Body of pancreas (tissue), 4 donors: ENCODE data around the gene DNAH7. TPM values are rescaled to one million over a fixed set of nuclear protein-coding genes. Genes with fewer than 3 reads are reported as not detected.

Source experiments
- ATAC-seq: fragments of 150-250 bp; one replicate; pipeline ENCODE4 v1.9.1; 2016
- DNase-seq, 4 donors: peaks; one replicate each; pipeline ENCODE4 v3.0.0-alpha.2; 2019
- H3K27ac ChIP-seq, 4 donors: fragments of 200-600 bp; sonication (generic); 1 replicate in 3 of 4; 2 replicates in 1 of 4; pipeline versions ENCODE4 v1.5.1 to v1.6.1; 2016 to 2019; ENCODE audit warnings: mild to moderate bottlenecking in 1 of 4, mixed read lengths in 1 of 4, moderate library complexity in 1 of 4
- H3K27me3 ChIP-seq, 2 donors: fragments of 200-600 bp; sonication (generic); one replicate each; pipeline ENCODE4 v1.6.0; 2016; ENCODE audit warnings: mild to moderate bottlenecking in 1 of 2
- H3K36me3 ChIP-seq, 2 donors: fragments of 200-600 bp; sonication (generic); replicated peaks in 1 of 2; 2 replicates each; pipeline ENCODE4 v1.5.1; 2016; ENCODE audit warnings: low read depth in 2 of 2; ENCODE audit not compliant: insufficient read depth in 1 of 2
- H3K4me1 ChIP-seq: fragments of 200-600 bp; sonication (generic); one replicate; pipeline ENCODE4 v1.6.0; 2016
- H3K4me3 ChIP-seq, 2 donors: fragments of 200-600 bp; sonication (generic); 1 replicate in 1 of 2; 2 replicates in 1 of 2; pipeline ENCODE4 v1.5.1; 2016 to 2019
- H3K9me3 ChIP-seq, 3 donors: fragments of 200-600 bp; sonication (generic); 1 replicate in 2 of 3; 2 replicates in 1 of 3; pipeline ENCODE4 v1.5.1; 2016
- CTCF ChIP-seq, 7 experiments: fragments of 450-650 bp in 4 of 7; fragments of 200-600 bp in 3 of 7; sonication (generic) in 3 of 7; IDR thresholded peaks; one replicate each; pipeline ENCODE4 v1.5.1; 2016 to 2019; ENCODE audit warnings: antibody characterized with exemption in 7 of 7
- POLR2A ChIP-seq, 3 donors: fragments of 450-650 bp; IDR thresholded peaks; one replicate each; pipeline ENCODE4 v1.6.1; 2016; ENCODE audit warnings: antibody characterized with exemption in 3 of 3, mild to moderate bottlenecking in 2 of 3
- WGBS, 2 donors: methylation state at CpG; one replicate each; pipeline ENCODE4 v1.1.5; 2017; 5-methylcytosine and 5-hydroxymethylcytosine counted together
- intact Hi-C: fragments of 100-400 bp; cut with DNase I; formaldehyde crosslinking; loops from one replicate; pipeline ENCODE4 v1.15.1; 2023
- total RNA-seq, 2 donors: library from RNA; depleted of rRNA; stranded (reverse); fragments of >200 nt; gene quantifications; one replicate each; pipeline ENCODE4 v1.1.0, GENCODE V29; 2016

Gene DNAH7
- total RNA-seq, 2 donors from 2014 or later = 7.8 to 11.2 TPM

- Histone ChIP-seq H3K27me3 (no peaks in the 10 kb centered on the region), H3K36me3 (no peaks in the 10 kb centered on the region), H3K9me3 (no peaks in the 10 kb centered on the region), H3K4me1 (no peaks in the 10 kb centered on the region), H3K27ac (no peak overlapping the region), H3K4me3 (no peak overlapping the region)
- WGBS, 2 donors = 77 to 89% methylated on average over 2 of the region's 2 CpGs
- DNase-seq (no peak), ATAC-seq (no peak)
- intact Hi-C loops = no loop called here
- TF ChIP-seq POLR2A (IDR thresholded peaks at IDR 0.05) (no peak), CTCF (IDR thresholded peaks at IDR 0.05) (no peak)
Measured at GRCh38 chr2:195779491-195779890, 289.1 kb downstream of the DNAH7 start.

DNA sequence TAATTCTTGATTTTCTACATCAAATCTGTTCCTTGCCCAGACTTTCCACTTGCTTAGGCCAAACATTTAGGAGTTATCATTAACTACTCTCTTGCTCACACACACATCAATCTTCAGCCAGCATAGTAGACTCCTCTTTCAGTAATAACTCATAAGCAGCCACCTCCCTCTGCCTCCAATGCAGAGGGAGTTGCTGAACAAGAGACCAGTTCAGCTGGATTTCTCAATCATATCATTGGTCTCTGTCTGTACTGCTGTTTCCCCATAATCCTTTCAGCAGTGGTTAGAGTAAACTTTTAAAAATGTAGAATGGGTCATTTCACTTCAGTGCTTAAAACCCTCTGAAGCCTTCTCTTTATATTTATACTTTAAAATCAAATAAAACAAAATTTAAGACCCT is 298.7 kb downstream of the DNAH7 start:
- intact Hi-C loops = no loop called here
- no peaks in the 10 kb centered on the region for H3K4me1 ChIP-seq
- no peak overlapping the region for H3K27ac ChIP-seq
- H3K9me3 ChIP-seq = no peaks in the 10 kb centered on the region
- H3K4me3 ChIP-seq = no peak overlapping the region
- no peak for DNase-seq
- no peak for TF ChIP-seq CTCF (IDR thresholded peaks at IDR 0.05)
- no peak for TF ChIP-seq POLR2A (IDR thresholded peaks at IDR 0.05)
- ATAC-seq = no peak
- H3K27me3 ChIP-seq = no peaks in the 10 kb centered on the region
- no peaks in the 10 kb centered on the region for H3K36me3 ChIP-seq

GRCh38 chr2:195768431-195768830 is 300.2 kb downstream of the DNAH7 start:
- Histone ChIP-seq H3K4me1 (no peaks in the 10 kb centered on the region), H3K4me3 (no peak overlapping the region), H3K9me3 (no peaks in the 10 kb centered on the region), H3K27ac (no peak overlapping the region), H3K36me3 (no peaks in the 10 kb centered on the region), H3K27me3 (no peaks in the 10 kb centered on the region)
- intact Hi-C loops = no loop called here
- ATAC-seq (no peak), DNase-seq (no peak)
- WGBS, 2 donors = 50 to 53% methylated on average over 2 of the region's 2 CpGs
- TF ChIP-seq CTCF (IDR thresholded peaks at IDR 0.05) (no peak), POLR2A (IDR thresholded peaks at IDR 0.05) (no peak)

DNA sequence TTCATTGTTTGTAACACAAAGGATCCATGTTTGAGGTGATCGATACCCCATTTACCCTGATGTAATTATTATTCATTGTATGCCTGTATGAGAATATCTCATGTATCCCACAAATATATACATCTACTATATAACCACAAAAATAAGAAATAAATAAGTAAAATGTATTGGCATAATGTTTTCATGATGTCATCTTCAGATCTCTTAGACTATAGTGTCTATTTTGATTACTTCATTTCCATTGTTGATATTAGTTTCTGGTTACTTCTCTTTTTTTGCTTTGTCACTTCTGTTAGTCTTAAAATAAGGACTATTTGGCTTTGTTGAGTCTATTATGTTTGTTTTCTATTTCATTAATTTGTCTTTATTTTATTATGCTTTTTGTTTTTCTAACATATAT is 301.9 kb downstream of the DNAH7 start:
- ATAC-seq (no peak), DNase-seq (no peak)
- WGBS, 2 donors = 96 to 100% methylated on average over 1 of the region's 1 CpG
- Histone ChIP-seq H3K36me3 (no peaks in the 10 kb centered on the region), H3K27ac (no peak overlapping the region), H3K4me1 (no peaks in the 10 kb centered on the region), H3K27me3 (no peaks in the 10 kb centered on the region), H3K9me3 (no peaks in the 10 kb centered on the region), H3K4me3 (no peak overlapping the region)
- no peak for TF ChIP-seq CTCF (IDR thresholded peaks at IDR 0.05)
- intact Hi-C loops = no loop called here

GRCh38 chr2:195763866-195764265 is 304.8 kb downstream of the DNAH7 start:
- TF ChIP-seq CTCF (IDR thresholded peaks at IDR 0.05) (no peak), POLR2A (IDR thresholded peaks at IDR 0.05) (no peak)
- ATAC-seq (no peak), DNase-seq (no peak)
- H3K4me3 ChIP-seq = no peak overlapping the region
- no peaks in the 10 kb centered on the region for H3K4me1 ChIP-seq
- intact Hi-C loops = no loop called here
- H3K9me3 ChIP-seq = no peaks in the 10 kb centered on the region
- H3K36me3 ChIP-seq = no peaks in the 10 kb centered on the region
- no peak overlapping the region for H3K27ac ChIP-seq
- no peaks in the 10 kb centered on the region for H3K27me3 ChIP-seq
